ENCODE data around the gene PCMT1.

DNA sequence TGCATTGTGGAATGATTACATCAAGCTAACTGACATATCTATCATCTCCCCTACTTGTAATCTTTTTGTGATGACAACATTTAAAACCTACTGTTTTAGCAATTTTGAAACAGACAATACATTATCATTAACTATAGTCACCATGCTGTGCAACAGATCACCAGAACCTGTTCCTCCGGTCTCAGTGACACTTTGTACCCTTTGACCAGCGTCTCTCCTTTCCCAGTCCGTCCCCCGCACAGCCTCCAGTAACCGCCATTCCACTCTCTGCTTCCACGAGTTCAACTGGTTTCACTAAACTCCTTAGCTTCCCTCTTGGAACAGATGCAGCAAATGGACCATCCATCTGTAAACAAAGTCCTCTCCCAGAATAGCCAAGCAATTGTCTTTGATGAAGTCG lies 92.8 kb downstream of the PCMT1 start:
- TF ChIP-seq, protein P1, sequence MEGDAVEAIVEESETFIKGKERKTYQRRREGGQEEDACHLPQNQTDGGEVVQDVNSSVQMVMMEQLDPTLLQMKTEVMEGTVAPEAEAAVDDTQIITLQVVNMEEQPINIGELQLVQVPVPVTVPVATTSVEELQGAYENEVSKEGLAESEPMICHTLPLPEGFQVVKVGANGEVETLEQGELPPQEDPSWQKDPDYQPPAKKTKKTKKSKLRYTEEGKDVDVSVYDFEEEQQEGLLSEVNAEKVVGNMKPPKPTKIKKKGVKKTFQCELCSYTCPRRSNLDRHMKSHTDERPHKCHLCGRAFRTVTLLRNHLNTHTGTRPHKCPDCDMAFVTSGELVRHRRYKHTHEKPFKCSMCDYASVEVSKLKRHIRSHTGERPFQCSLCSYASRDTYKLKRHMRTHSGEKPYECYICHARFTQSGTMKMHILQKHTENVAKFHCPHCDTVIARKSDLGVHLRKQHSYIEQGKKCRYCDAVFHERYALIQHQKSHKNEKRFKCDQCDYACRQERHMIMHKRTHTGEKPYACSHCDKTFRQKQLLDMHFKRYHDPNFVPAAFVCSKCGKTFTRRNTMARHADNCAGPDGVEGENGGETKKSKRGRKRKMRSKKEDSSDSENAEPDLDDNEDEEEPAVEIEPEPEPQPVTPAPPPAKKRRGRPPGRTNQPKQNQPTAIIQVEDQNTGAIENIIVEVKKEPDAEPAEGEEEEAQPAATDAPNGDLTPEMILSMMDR (IDR thresholded peaks at IDR 0.05; ENCODE audit: low read depth, low read length), result no peak
- TF ChIP-seq MAX (IDR thresholded peaks at IDR 0.05; ENCODE audit: low read depth, low read length) (no peak), POLR2A (IDR thresholded peaks at IDR 0.05; ENCODE audit: extremely low read depth, insufficient read length) (no peak), MYC (IDR thresholded peaks at IDR 0.05; ENCODE audit: low read depth, low read length) (no peak)

Measured in NB4 (cell line).